GM12878 (cell line): Measurements from ENCODE around the gene MRTFA. TPM values are rescaled to one million over a fixed set of nuclear protein-coding genes. Genes with fewer than 3 reads are reported as not detected.

Experiments used
- ATAC-seq: fragments of 200-7000 bp; cut with Tn5 transposase; 3 replicates; pipeline ENCODE4 v1.9.1; 2020; ENCODE audit warnings: mild to moderate bottlenecking, moderate library complexity
- BruUV-seq: library from RNA; stranded (reverse); fragments of 400-500 nt; replicated peaks from 2 replicates; lab custom pipeline; 2021; lab: Mats Ljungman, UMichigan
- CTCF ChIA-PET: fragments of 300-600 bp; sonication (Branson Sonifier 250); formaldehyde crosslinking; extraction: SDS; loops from one replicate; lab custom pipeline; 2021; ENCODE audit warnings: inconsistent platforms; lab: Yijun Ruan, JAX
- POLR2A ChIA-PET: fragments of 350-600 bp; formaldehyde crosslinking; extraction: SDS; loops from one replicate; lab custom pipeline; 2021; ENCODE audit warnings: inconsistent platforms; lab: Charles Lee
- RAD21 ChIA-PET: fragments of 300-600 bp; sonication (Branson Sonifier 250); formaldehyde crosslinking; loops from one replicate; lab custom pipeline; 2023; ENCODE audit warnings: antibody characterized with exemption; ENCODE audit not compliant: unreplicated experiment; lab: Charles Lee
- SMC1A ChIA-PET: fragments of 300-600 bp; sonication (Branson Sonifier 250); formaldehyde crosslinking; loops from one replicate; lab custom pipeline; 2023; ENCODE audit not compliant: unreplicated experiment, uncharacterized antibody; lab: Charles Lee
- DNase-seq: peaks from one replicate; pipeline ENCODE4 v3.0.0-alpha.2; 2011; ENCODE audit warnings: low read depth, low spot score
- FAIRE-seq: peaks from 3 replicates; lab custom pipeline; 2011; peaks lifted over from hg19 to GRCh38; lab: Jason Lieb, UNC
- H2AFZ ChIP-seq: 2 replicates; pipeline ENCODE4 v1.6.0; 2011; ENCODE audit warnings: low read depth, low read length, control low read depth; ENCODE audit not compliant: control insufficient read depth
- H3K27ac ChIP-seq: 2 replicates; pipeline ENCODE4 v1.5.1; 2011; ENCODE audit warnings: control low read depth; ENCODE audit not compliant: control insufficient read depth, insufficient read depth
- H3K27me3 ChIP-seq, 2 experiments: replicated peaks in 1 of 2; 2 replicates each; pipeline versions ENCODE4 v1.6.0 to v1.6.1; 2011; ENCODE audit warnings: low read length in 1 of 2; ENCODE audit not compliant: control insufficient read depth in 2 of 2, insufficient read depth in 2 of 2
- H3K36me3 ChIP-seq, 2 experiments: 2 replicates each; pipeline ENCODE4 v1.5.1; 2011; ENCODE audit warnings: low read length in 1 of 2; ENCODE audit not compliant: control insufficient read depth in 2 of 2, insufficient read depth in 2 of 2
- H3K4me1 ChIP-seq: 2 replicates; pipeline ENCODE4 v1.6.1; 2011; ENCODE audit warnings: mild to moderate bottlenecking, low read length, moderate library complexity, mixed read lengths; ENCODE audit not compliant: control insufficient read depth, insufficient read depth
- H3K4me2 ChIP-seq: 2 replicates; pipeline ENCODE4 v1.6.0; 2011; ENCODE audit warnings: control low read depth; ENCODE audit not compliant: control insufficient read depth, insufficient read depth
- H3K4me3 ChIP-seq: fragments of 200-600 bp; sonication (generic); 2 replicates; pipeline ENCODE4 v1.5.1; 2016
- H3K79me2 ChIP-seq: 2 replicates; pipeline ENCODE4 v1.6.0; 2011; ENCODE audit warnings: low read length; ENCODE audit not compliant: control insufficient read depth, insufficient read depth
- H3K9ac ChIP-seq: 2 replicates; pipeline ENCODE4 v1.8.0; 2011; ENCODE audit warnings: low read length, control low read depth, mixed read lengths; ENCODE audit not compliant: control insufficient read depth, insufficient read depth
- H3K9me3 ChIP-seq: replicated peaks from 3 replicates; pipeline ENCODE4 v1.5.1; 2011; ENCODE audit warnings: mild to moderate bottlenecking, low read length; ENCODE audit not compliant: control insufficient read depth, insufficient read depth
- H4K20me1 ChIP-seq: 2 replicates; pipeline ENCODE4 v1.6.0; 2011; ENCODE audit not compliant: control insufficient read depth, insufficient read depth
- BHLHE40 ChIP-seq, 2 experiments: fragments of 450-650 bp in 1 of 2; IDR thresholded peaks; 2 replicates each; pipeline ENCODE4 v1.6.1; 2011 to 2017; ENCODE audit warnings: low read depth in 2 of 2, borderline replicate concordance in 1 of 2, improper control_type of control experiment in 1 of 2, low read length in 1 of 2, mild to moderate bottlenecking in 1 of 2
- CEBPB ChIP-seq, 2 experiments: fragments of 150-350 bp in 1 of 2; IDR thresholded peaks; 2 replicates each; pipeline ENCODE4 v1.6.1; 2012 to 2014; ENCODE audit warnings: low read depth in 2 of 2, low read length in 2 of 2, borderline replicate concordance in 1 of 2, inconsistent platforms in 1 of 2
- IRF4 ChIP-seq: IDR thresholded peaks from 2 replicates; pipeline ENCODE4 v1.6.1; 2011; ENCODE audit warnings: low read depth, low read length
- KLF5 ChIP-seq: fragments of 450-650 bp; IDR thresholded peaks from 2 replicates; pipeline ENCODE4 v1.6.1; 2014; ENCODE audit warnings: mild to moderate bottlenecking; ENCODE audit not compliant: partially characterized antibody
- NR2C2 ChIP-seq: IDR thresholded peaks from 2 replicates; pipeline ENCODE4 v1.6.1; 2011; ENCODE audit warnings: borderline replicate concordance, low read depth; ENCODE audit not compliant: control insufficient read depth, insufficient read length
- POLR2AphosphoS5 ChIP-seq: IDR thresholded peaks from 2 replicates; pipeline ENCODE4 v1.6.1; 2011; ENCODE audit warnings: mild to moderate bottlenecking, low read length, inconsistent platforms
- STAT1 ChIP-seq: fragments of 450-650 bp; conservative IDR thresholded peaks from 2 replicates; pipeline ENCODE4 v1.6.1; 2014; ENCODE audit warnings: antibody characterized with exemption, mild to moderate bottlenecking
- TARDBP ChIP-seq: IDR thresholded peaks from 2 replicates; pipeline ENCODE4 v1.6.1; 2016; ENCODE audit warnings: borderline replicate concordance
- TCF3 ChIP-seq: IDR thresholded peaks from 2 replicates; pipeline ENCODE4 v1.6.1; 2012; ENCODE audit warnings: low read depth, mild to moderate bottlenecking, low read length, borderline replicate concordance; ENCODE audit not compliant: insufficient read depth
- WGBS: methylation state at CpG from one replicate; pipeline ENCODE4 v1.1.6; 2016; ENCODE audit warnings: low lambda C conversion rate; ENCODE audit not compliant: insufficient replicate concordance, insufficient coverage; ENCODE audit errors: missing lambda C conversion rate; 5-methylcytosine and 5-hydroxymethylcytosine counted together
- in situ Hi-C: fragments of 300-500 bp; cut with MboI; formaldehyde crosslinking; loops from 9 replicates; pipeline ENCODE4 v1.14.3; 2018; ENCODE audit warnings: mixed read lengths
- intact Hi-C: fragments of 100-400 bp; cut with micrococcal nuclease; formaldehyde crosslinking; loops from one replicate; pipeline ENCODE4 v1.14.2; 2022; ENCODE audit not compliant: unreplicated experiment
- polyA plus RNA-seq, 11 experiments: library from polyadenylated mRNA; depleted of rRNA in 4 of 11; unstranded in 6 of 11; stranded (reverse) in 5 of 11; fragments of >200 nt; fragmentation: Nextera tagmentation in 4 of 11; fragmentation: Illumina TruSeq in 1 of 11; extraction: Ambion mirVana in 4 of 11; extraction: Trizol in 1 of 11; gene quantifications; 1 replicate in 1 of 11; 2 replicates in 10 of 11; pipeline versions ENCODE4 v1.2.1 to v1.2.3, GENCODE V29; 2011 to 2016; ENCODE audit warnings: inconsistent platforms in 2 of 11, missing spikeins in 2 of 11, low read depth in 1 of 11
- total RNA-seq, 4 experiments: library from RNA; depleted of rRNA in 3 of 4; stranded (reverse); fragments of >200 nt in 3 of 4; fragmentation: Illumina TruSeq in 1 of 4; extraction: Trizol in 1 of 4; gene quantifications; 2 replicates each; pipeline versions ENCODE4 v1.2.1 to v1.2.3, GENCODE V29; 2013 to 2021
- TF ChIP-seq, protein P1 (sequence below): fragments of 450-650 bp; IDR thresholded peaks from 2 replicates; pipeline ENCODE4 v1.6.1; 2016; ENCODE audit warnings: mild to moderate bottlenecking, moderate library complexity, borderline replicate concordance
- TF ChIP-seq, protein P2 (sequence below): fragments of 450-650 bp; formaldehyde crosslinking; IDR thresholded peaks from 2 replicates; pipeline ENCODE4 v1.5.0; 2022; ENCODE audit warnings: mild to moderate bottlenecking, missing genetic modification characterization

Gene MRTFA
- total and polyA plus RNA-seq, 10 of the 15 experiments (the other 5 are each of a cell fraction or from before 2014, with no cell fraction given) = 2.0 to 63.9 (median 17.9) TPM

DNA sequence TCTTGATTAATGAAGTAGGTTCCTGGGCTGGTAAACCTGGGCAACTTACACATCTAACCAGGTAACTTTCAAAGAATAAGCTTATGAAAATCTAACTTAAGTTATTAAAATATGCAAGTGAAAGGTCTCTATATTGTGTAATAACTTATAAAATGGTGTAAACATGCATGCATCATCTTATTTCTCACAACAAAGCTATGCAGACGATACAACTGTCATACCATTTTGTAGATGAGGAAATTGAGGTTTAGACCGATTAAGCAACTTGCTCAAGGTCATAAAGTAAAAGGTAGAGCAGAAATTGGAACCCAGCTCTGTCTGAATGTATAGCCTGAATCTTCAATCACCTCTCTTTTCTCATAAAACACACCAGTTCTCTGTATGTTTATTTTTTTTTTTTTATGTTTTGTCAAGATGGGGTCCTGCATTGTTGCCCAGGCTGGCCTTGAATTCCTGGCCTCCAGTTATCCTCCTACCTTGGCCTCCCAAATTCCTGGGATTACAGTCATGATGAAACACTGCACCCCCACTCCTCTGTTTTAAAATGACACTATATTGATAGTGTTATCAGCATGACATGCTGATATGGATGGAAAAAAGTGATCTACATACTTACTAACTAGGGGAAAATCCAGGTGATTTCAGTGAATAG is 156.5 kb downstream of the MRTFA start:
- 76% methylated on average over 2 of the region's 2 CpGs for WGBS
- Histone ChIP-seq H3K4me3 (no peak overlapping the region), H3K4me1 (peaks cover 4% of the 10 kb centered on the region), H3K27me3 (no peaks in the 10 kb centered on the region), H3K9me3 (no peaks in the 10 kb centered on the region), H3K4me2 (no peak overlapping the region), H3K27ac (no peak overlapping the region), H3K9ac (no peak overlapping the region), H3K79me2 (peaks cover 17% of the 10 kb centered on the region), H4K20me1 (no peaks in the 10 kb centered on the region), H3K36me3 (peaks cover 0 to 6% of the 10 kb centered on the region in 2 experiments; a peak in 2 of 4 replicates), H2AFZ (no peak overlapping the region)
- ChIA-PET POLR2A (interaction anchor here (0.7 to 1.2 kb wide), 3 partner anchors 9 to 38 kb away, joined by 3 to 8 read pairs (median 5); no protein-coding TSS in a partner anchor), CTCF (interaction anchor here (0.7 to 3.4 kb wide), 4 partner anchors 8 to 166 kb away, joined by 3 to 20 read pairs (median 5); no protein-coding TSS in a partner anchor), RAD21 (interaction anchor here (1.5 to 1.7 kb wide), 2 partner anchors 23 to 43 kb away, joined by 3 to 5 read pairs; no protein-coding TSS in a partner anchor), SMC1A (interaction anchor here (1.2 to 2.3 kb wide), 3 partner anchors 12 to 44 kb away, joined by 3 to 9 read pairs (median 7); no protein-coding TSS in a partner anchor)
- FAIRE-seq = no peak
- ATAC-seq = no peak
- in situ Hi-C loops (no loop called here), intact Hi-C loops (no loop called here)
- no TSS peak for BruUV-seq
- DNase-seq = no peak
- TF ChIP-seq KLF5 (no peak), STAT1 (no peak), CEBPB (IDR thresholded peaks at IDR 0.05; ENCODE audit: borderline replicate concordance in 1 of 2, low read depth in 2 of 2, low read length in 2 of 2) (no peak), NR2C2 (no peak), TARDBP (no peak), TCF3 (no peak), BHLHE40 (IDR thresholded peaks at IDR 0.05; ENCODE audit: borderline replicate concordance in 1 of 2, low read depth in 2 of 2, low read length in 1 of 2) (no peak), IRF4 (no peak), POLR2AphosphoS5 (no peak)
- TF ChIP-seq, protein P1, sequence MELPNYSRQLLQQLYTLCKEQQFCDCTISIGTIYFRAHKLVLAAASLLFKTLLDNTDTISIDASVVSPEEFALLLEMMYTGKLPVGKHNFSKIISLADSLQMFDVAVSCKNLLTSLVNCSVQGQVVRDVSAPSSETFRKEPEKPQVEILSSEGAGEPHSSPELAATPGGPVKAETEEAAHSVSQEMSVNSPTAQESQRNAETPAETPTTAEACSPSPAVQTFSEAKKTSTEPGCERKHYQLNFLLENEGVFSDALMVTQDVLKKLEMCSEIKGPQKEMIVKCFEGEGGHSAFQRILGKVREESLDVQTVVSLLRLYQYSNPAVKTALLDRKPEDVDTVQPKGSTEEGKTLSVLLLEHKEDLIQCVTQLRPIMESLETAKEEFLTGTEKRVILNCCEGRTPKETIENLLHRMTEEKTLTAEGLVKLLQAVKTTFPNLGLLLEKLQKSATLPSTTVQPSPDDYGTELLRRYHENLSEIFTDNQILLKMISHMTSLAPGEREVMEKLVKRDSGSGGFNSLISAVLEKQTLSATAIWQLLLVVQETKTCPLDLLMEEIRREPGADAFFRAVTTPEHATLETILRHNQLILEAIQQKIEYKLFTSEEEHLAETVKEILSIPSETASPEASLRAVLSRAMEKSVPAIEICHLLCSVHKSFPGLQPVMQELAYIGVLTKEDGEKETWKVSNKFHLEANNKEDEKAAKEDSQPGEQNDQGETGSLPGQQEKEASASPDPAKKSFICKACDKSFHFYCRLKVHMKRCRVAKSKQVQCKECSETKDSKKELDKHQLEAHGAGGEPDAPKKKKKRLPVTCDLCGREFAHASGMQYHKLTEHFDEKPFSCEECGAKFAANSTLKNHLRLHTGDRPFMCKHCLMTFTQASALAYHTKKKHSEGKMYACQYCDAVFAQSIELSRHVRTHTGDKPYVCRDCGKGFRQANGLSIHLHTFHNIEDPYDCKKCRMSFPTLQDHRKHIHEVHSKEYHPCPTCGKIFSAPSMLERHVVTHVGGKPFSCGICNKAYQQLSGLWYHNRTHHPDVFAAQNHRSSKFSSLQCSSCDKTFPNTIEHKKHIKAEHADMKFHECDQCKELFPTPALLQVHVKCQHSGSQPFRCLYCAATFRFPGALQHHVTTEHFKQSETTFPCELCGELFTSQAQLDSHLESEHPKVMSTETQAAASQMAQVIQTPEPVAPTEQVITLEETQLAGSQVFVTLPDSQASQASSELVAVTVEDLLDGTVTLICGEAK = no peak
- TF ChIP-seq, protein P2, sequence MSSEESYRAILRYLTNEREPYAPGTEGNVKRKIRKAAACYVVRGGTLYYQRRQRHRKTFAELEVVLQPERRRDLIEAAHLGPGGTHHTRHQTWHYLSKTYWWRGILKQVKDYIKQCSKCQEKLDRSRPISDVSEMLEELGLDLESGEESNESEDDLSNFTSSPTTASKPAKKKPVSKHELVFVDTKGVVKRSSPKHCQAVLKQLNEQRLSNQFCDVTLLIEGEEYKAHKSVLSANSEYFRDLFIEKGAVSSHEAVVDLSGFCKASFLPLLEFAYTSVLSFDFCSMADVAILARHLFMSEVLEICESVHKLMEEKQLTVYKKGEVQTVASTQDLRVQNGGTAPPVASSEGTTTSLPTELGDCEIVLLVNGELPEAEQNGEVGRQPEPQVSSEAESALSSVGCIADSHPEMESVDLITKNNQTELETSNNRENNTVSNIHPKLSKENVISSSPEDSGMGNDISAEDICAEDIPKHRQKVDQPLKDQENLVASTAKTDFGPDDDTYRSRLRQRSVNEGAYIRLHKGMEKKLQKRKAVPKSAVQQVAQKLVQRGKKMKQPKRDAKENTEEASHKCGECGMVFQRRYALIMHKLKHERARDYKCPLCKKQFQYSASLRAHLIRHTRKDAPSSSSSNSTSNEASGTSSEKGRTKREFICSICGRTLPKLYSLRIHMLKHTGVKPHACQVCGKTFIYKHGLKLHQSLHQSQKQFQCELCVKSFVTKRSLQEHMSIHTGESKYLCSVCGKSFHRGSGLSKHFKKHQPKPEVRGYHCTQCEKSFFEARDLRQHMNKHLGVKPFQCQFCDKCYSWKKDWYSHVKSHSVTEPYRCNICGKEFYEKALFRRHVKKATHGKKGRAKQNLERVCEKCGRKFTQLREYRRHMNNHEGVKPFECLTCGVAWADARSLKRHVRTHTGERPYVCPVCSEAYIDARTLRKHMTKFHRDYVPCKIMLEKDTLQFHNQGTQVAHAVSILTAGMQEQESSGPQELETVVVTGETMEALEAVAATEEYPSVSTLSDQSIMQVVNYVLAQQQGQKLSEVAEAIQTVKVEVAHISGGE (CRISPR knock-in tag) = no peak
